Activated effector memory CD4-positive, alpha-beta T cell treated with Interleukin-2 at 50 U/mL for 16 hours (primary cell): Measurements from ENCODE around the gene ROBO2.

ENCODE experiments used
- DNase-seq: peaks from one replicate; pipeline ENCODE4 v3.0.0-alpha.2; 2020

ROBO2 gene

GRCh38 chr3:77524946-77525682 is 485.2 kb downstream of the ROBO2 start:
- DNase-seq, result no peak

- no peak for DNase-seq
These were observed 486.7 kb downstream of the ROBO2 start for GRCh38 chr3:77526573-77527113.

- DNase-seq, result no peak
These were observed 489.6 kb downstream of the ROBO2 start for GRCh38 chr3:77529522-77529921.

GRCh38 chr3:77530870-77531269 is 491.0 kb downstream of the ROBO2 start:
- DNase-seq, result no peak

- no peak for DNase-seq
These were observed 495.2 kb downstream of the ROBO2 start for GRCh38 chr3:77535116-77535515.

GRCh38 chr3:77536038-77536775 is 496.3 kb downstream of the ROBO2 start:
- no peak for DNase-seq

- no peak for DNase-seq
These were observed 499.1 kb downstream of the ROBO2 start for GRCh38 chr3:77539014-77539413.

- DNase-seq, result no peak
These were observed 499.8 kb downstream of the ROBO2 start for GRCh38 chr3:77539677-77540076.

- no peak for DNase-seq
These were observed 501.5 kb downstream of the ROBO2 start for GRCh38 chr3:77541203-77541922.

GRCh38 chr3:77546246-77546645 is 506.3 kb downstream of the ROBO2 start:
- no peak for DNase-seq

- no peak for DNase-seq
These were observed 509.1 kb downstream of the ROBO2 start for GRCh38 chr3:77549034-77549433.

- DNase-seq, result no peak
These were observed 513.3 kb downstream of the ROBO2 start for GRCh38 chr3:77553240-77553639.

- no peak for DNase-seq
These were observed 522.2 kb downstream of the ROBO2 start for GRCh38 chr3:77562089-77562488.

- DNase-seq, result no peak
These were observed 523.1 kb downstream of the ROBO2 start for GRCh38 chr3:77563012-77563411.

GRCh38 chr3:77566055-77566454 is 526.2 kb downstream of the ROBO2 start:
- DNase-seq, result no peak

- no peak for DNase-seq
These were observed 532.2 kb downstream of the ROBO2 start for GRCh38 chr3:77571971-77572715.

GRCh38 chr3:77577264-77577663 is 537.4 kb downstream of the ROBO2 start:
- no peak for DNase-seq

GRCh38 chr3:77586216-77586615 is 546.3 kb downstream of the ROBO2 start:
- DNase-seq, result no peak

GRCh38 chr3:77588863-77589262 is 549.0 kb downstream of the ROBO2 start:
- DNase-seq, result no peak

- no peak for DNase-seq
These were observed 550.3 kb downstream of the ROBO2 start for GRCh38 chr3:77590191-77590590.

- DNase-seq, result no peak
These were observed 555.5 kb downstream of the ROBO2 start for GRCh38 chr3:77595371-77595870.

GRCh38 chr3:77599948-77600347 is 560.0 kb downstream of the ROBO2 start:
- DNase-seq, result no peak
